Stimulated activated CD4-positive, alpha-beta T cell treated with anti-CD3 and anti-CD28 coated beads, Interleukin-12 subunit alpha, Interleukin-12 subunit beta, amount 100 ng/mL, for 48 hours (primary cell): ENCODE data around the gene RAB8B.

Experiments used
- DNase-seq, 3 donors: peaks; one replicate each; pipeline ENCODE4 v3.0.0-alpha.2; 2020; ENCODE audit warnings: low read depth in 2 of 3, low spot score in 1 of 3

Gene RAB8B

DNA sequence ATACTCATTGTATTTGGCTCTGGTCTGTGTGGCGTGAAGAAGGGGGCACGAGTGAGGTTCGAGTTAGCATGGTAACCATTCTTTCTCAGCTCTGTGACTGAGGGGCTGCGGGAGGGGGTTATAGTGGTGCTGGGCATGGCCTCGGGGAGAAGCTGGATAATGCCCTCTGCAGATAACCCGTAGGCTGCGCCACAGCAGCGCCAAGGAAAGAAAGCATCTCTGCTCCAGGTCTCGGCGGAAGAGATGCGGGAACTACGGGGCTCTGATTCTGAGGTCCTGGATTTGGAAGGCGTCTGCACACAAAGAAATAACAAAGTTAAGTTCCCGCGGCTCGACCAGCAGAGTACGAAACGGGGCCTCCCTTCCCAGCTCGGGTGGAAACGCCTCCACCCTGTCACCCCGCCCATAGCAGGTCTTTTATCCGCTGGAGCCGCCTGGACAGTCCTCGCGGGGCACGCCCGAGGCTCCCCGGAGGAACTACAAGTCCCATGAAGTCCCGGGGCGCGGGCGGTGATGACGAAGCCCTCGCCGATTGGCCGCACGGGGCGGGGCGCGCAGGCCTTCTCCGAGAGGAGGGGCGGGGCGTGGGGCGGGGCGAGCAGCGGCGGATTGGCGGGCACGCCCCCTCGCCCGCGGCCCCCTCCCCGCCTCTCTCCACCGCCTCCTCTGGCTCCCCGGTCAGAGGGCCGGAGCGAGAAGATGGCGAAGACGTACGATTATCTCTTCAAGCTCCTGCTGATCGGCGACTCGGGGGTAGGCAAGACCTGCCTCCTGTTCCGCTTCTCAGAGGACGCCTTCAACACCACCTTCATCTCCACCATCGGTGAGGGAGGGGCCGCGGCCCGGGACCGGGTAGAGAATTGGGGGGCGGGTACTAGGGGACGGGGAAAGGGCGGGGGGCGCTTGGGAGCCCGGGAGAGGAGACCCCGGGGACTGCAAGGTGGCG is at the start of gene RAB8B:
Gene RAB8B, plus strand, starts transcription at position 681 of the 946 bp plus-strand sequence. Its CDS starts 19 bp downstream, at position 700.
- peak; percentile 96 to 99 (median 98) for DNase-seq

DNA sequence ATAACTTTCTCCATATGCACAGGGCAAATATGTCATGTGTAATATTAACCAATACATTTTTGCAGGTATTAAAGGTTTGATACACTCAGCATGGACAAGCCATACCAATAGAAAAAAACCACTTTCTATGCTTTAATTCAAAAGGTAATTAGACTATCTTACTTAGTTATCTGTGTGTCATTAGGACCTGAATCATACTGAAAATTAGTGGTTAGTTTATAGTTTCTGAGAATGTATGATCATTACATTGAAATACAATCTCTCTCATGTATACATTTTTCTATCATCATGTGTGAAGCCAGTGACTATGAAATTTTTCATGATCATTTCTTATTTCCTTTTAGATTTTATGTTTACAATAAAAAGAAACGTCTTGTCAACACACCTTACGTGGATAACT is 48.5 kb upstream of the RAB8B start:
- DNase-seq, result no peak

DNA sequence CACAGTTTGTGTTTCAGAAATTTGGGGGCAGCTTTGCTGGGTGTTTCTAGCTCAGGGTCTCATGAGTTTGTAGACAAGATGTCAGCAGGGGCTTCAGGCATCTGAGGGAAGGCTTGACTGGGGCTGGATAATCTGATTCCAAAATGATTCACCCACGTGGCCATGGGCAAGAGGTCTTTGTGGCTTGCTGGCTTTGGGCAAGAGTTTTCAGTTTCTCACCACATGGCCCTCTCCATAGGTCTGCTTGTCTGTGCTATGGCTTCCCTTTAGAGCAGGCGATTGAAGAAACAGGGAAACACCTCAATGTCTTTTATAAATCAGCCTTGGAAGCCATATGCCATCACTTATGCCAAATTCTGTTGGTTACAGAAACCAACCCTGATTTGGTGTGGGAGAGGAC is 44.0 kb upstream of the RAB8B start:
- no peak for DNase-seq

DNA sequence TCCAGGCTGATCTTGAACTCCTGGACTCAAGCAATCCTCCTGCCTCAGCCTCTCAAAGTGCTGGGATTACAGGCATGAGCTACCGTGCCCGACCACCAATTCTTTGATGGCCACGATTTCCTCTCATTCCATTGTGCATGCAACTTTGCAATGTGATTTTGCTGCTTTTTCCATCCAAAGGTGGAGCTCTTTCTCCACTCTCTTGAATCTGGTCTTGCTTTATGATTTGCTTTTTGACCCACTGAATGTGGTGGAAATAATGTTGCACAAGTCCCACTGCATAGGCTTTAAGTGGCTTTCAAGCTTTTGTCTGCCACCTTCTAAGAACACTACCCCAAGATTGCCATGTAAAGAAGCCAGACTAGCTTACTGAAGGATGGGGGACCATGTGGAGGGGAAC is 42.7 kb upstream of the RAB8B start:
- no peak for DNase-seq

DNA sequence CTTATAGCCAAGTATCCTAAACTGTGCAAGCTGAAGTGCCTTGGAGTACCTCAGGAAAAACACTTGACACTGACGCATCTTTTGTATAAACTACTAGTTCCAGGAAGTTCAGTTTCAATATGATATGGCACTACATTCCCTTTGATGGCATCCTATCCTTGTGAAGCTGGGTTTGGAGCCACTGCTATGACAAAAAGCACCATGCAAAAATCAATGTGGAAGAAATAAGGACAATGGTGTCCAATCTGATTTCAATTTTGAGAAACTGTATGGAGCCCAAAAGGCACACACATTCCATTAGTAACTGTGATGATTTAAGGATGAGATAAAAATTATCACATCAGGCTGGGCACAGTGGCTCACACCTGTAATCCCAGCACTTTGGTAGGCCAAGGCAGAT is 37.7 kb upstream of the RAB8B start:
- DNase-seq, result no peak

GRCh38 chr15:63155486-63155885 is 33.9 kb upstream of the RAB8B start:
- no peak for DNase-seq

GRCh38 chr15:63156086-63156710 is 33.2 kb upstream of the RAB8B start:
- DNase-seq, result no peak

GRCh38 chr15:63156755-63157117 is 32.7 kb upstream of the RAB8B start:
- DNase-seq, result no peak

- peak; percentile 78 to 82 (median 82) for DNase-seq
These were observed 32.1 kb upstream of the RAB8B start, which contains the start of gene RPS27L for GRCh38 chr15:63157118-63157843. RPS27L (minus strand) TSS chr15:63157477; CDS start chr15:63157405, 72 bp downstream.

GRCh38 chr15:63157891-63158431 is 31.4 kb upstream of the RAB8B start:
- no peak for DNase-seq

GRCh38 chr15:63160638-63161037 is 28.8 kb upstream of the RAB8B start:
- DNase-seq, result no peak

GRCh38 chr15:63163217-63163616 is 26.2 kb upstream of the RAB8B start:
- DNase-seq, result no peak

- no peak for DNase-seq
These were observed 24.1 kb upstream of the RAB8B start for GRCh38 chr15:63165166-63165859.

DNA sequence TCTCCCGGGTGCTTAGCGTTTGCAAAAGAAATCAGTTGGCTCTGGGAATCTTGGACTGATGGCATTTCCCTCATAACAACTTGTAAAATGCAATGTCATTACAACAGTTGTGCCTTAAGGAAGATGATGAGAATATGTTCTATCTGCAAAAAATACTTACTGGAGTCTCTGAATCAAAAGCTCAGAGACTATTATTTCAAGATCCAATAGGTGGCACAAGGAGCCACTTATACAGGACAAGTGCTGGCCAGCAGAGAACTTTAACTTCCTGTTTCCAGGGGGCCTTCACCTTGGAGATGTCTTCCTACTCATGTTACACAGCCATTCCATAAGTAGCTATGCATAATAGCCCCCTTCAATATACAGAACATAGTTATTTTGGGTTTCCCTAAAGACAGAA is 23.2 kb upstream of the RAB8B start:
- no peak for DNase-seq

- no peak for DNase-seq
These were observed 19.6 kb upstream of the RAB8B start for GRCh38 chr15:63169788-63170187.

- DNase-seq, result no peak
These were observed 17.0 kb upstream of the RAB8B start for GRCh38 chr15:63172376-63172775.

DNA sequence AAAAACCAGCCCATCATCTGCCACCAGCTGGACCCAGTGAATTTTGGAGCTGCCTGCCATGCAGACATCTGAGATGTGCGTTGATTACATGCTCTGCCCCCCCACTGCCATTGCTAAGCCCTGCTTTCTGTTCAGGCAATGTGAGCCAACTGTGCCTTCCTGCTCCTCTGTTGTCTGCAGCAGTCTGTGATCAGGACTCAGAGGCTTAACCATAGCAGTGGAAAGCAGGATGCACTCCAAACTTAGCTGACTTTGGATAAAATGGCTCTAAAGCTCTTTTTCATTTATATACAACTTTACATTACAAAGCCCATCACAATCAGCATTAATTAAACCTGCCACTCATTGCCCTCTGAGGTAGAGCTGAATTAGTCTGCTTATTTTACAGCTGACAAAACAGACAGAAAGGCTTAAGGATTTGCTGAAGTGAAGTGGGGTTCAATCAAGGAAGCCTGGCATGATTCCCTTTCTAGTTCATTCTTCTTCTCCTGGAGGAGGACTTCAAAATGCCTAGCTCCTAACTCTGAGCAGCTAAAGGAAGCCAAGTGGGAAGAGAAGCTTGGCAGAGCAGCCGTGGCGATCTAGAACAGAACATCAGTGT is 16.5 kb upstream of the RAB8B start:
- no peak for DNase-seq

DNA sequence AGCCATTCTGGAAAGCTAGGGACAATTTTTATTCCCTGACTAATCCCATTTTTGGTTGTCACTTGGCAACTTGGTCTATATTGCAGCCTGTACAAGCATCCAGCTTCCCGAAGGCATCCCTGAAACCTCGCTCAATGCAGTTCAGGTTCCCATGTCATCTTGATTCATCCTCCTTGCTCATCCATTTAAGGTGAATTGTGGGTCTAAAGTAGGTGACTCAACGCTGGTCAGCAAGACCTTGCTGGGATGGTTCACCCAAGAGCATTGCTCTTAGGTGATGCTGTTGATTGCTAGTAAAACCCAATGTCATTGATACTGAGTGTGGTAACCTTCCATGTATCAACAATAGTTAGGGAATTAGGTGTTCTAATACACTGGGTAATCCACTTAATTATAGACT is 13.1 kb upstream of the RAB8B start:
- no peak for DNase-seq

- DNase-seq, result no peak
These were observed 11.4 kb upstream of the RAB8B start for GRCh38 chr15:63178034-63178433.

GRCh38 chr15:63180746-63181145 is 8.7 kb upstream of the RAB8B start:
- no peak for DNase-seq
